NCI-H2227 treated with DMSO at 0.1 percent for 48 hours (cell line): Measurements from ENCODE around the gene PLA2R1.
A peak's percentile ranks its signal among the peaks of the same experiment; 100 is the strongest.

Source experiments
- DNase-seq: peaks from one replicate; lab custom pipeline; 2025; lab: John Stamatoyannopoulos, UW

The PLA2R1 gene

GRCh38 chr2:159933727-159934049, 128.7 kb downstream of the PLA2R1 start:
- DNase-seq = no peak

DNA sequence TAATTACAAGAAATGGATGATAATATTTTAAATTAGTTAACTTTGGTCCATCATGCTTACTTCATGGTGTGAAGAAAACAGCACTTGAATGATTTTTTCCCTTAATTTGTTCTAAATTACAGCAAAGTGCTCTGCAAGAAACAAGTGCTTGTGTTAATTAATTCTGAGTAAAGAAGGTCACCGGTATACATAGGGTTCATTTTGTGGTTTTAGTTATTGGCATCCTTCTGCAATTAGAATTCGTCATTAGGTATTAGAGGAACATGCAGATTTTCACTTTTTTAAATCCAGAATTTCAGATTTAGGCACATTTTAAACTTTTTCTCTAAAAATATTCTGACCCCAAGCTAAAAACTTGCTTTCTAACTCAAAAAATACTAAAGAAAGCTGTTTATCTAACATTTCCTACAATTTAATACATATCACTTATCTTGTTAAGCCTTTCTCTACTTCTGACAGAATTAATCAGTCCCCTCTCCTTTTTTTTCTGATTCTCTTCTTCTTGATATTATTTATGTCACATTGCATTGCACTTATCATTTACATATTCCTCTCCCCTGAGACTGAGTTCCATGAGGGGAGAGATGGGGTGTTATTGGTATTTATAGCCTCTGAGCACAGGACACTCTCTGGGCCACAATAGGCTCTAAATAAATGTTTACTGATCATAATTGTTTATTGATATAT, 129.2 kb downstream of the PLA2R1 start:
- no peak for DNase-seq

DNA sequence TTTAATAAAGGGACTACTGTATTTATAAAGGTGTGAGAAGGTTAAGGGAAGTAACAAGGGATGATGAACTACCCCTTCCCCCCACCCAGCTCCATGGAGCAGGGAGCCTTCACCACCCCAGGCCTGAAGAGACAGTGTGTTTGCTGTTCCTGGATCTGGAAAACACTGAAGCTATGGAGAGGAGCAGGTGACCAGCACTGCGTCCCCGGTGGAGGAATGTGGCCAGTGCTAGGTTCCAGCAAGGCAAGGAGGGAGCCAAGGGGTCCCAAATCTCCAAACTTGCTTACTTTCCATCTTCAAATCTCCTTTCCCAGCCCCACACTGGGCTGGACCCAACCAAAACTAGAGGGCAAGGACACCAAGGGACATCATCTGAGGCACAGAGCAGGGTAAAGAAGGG, 135.7 kb downstream of the PLA2R1 start:
- no peak for DNase-seq

- peak; percentile 93 for DNase-seq
Observed at GRCh38 chr2:159925975-159926374, 136.4 kb downstream of the PLA2R1 start.

DNA sequence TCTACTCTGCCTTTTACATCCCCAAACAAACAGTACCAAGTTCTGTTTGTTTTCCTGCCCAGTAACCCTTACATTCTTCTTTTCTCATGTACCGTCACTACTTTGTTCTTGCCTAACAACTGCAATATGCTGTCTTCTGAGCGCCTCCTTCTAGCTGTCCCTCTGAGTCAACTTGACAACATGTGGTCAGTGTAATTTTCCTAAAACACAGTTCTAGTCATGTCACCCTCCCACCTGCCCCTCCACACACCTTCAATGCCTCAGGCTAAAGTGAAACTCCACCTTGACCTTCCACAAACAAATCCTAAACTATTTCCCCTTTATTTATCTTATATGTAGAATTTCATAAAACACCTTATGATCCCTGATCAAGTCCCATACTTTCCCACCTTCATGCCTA, 139.9 kb downstream of the PLA2R1 start:
- no peak for DNase-seq

GRCh38 chr2:159921752-159922404, 140.5 kb downstream of the PLA2R1 start:
- no peak for DNase-seq

DNA sequence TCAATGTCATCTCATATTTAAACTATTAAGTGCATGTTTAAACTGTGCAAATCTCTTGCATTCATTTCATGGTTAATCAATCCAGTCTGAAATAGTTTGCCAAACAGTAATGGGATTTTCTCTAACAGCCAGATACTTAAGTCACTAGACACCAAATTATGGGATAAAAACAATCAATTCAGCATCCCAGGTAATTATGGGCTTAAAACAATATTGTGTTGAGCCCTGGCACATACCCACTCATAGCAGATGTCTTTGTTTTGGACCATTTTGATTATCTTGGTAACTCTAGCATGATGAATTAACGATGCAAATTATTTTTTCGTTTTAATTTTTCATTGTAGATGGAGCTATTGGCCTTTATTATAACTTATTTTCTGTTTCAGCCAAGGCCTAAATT, 145.9 kb downstream of the PLA2R1 start:
- no peak for DNase-seq

DNA sequence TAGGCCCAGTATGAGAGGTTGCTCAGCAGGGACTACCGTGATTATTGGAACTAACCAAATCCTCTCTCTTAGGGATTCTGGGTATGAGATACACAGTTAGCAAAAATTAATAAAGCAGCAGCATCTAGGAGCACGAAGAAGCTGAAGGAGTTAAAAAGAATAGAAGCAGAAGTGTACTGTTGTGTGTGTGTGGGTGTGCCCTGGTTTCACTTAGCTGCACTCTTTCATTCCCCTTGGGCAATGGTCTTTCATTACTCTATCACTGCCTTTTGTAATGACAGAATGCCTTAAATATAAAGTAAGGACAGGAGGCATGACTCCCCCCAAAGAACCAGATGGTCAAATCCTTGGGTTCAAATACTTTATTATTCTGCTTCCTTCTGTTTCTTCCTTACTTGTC, 148.5 kb downstream of the PLA2R1 start:
- no peak for DNase-seq

- no peak for DNase-seq
Observed at GRCh38 chr2:159912580-159912979, 149.8 kb downstream of the PLA2R1 start.

DNA sequence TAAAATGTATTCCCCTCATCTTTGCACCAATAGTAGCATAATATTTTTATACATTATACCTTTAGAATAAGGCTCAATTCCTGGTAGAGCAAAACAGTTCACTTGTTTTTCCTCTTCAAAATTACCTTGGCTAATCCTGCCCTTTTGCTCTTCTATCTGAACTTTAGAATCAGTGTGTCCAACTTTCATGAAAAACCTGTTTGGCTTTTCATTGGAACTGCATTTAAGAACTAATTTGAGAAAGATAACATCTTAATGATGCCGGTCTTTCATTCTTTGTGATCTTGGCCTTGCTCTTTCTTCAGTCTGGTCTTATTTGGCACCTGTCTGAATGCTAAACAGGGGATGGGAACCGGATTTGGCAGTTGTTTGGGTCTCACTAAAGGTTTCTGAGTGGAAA, 151.5 kb downstream of the PLA2R1 start:
- no peak for DNase-seq

- DNase-seq = no peak
Observed at GRCh38 chr2:159908623-159909022, 153.8 kb downstream of the PLA2R1 start.

DNA sequence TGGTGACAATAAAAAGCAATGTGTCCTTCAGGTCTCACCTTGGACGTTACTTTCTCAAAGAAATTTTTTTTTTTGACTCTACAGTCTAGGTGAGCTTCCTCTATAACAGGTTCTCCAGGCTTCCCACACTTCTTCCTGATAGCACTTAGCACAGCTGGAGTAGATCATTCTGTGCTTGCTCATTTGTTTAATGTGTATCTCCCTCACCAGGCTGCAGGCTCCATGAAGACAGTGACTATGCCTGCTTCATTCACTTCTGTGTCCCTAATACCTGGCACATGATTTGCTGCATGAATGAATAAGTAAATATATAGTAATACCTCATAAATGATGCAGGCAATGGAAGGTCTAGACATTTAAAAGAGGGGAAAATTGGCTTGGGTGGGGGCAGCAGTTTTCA, 154.5 kb downstream of the PLA2R1 start:
- DNase-seq = no peak

DNA sequence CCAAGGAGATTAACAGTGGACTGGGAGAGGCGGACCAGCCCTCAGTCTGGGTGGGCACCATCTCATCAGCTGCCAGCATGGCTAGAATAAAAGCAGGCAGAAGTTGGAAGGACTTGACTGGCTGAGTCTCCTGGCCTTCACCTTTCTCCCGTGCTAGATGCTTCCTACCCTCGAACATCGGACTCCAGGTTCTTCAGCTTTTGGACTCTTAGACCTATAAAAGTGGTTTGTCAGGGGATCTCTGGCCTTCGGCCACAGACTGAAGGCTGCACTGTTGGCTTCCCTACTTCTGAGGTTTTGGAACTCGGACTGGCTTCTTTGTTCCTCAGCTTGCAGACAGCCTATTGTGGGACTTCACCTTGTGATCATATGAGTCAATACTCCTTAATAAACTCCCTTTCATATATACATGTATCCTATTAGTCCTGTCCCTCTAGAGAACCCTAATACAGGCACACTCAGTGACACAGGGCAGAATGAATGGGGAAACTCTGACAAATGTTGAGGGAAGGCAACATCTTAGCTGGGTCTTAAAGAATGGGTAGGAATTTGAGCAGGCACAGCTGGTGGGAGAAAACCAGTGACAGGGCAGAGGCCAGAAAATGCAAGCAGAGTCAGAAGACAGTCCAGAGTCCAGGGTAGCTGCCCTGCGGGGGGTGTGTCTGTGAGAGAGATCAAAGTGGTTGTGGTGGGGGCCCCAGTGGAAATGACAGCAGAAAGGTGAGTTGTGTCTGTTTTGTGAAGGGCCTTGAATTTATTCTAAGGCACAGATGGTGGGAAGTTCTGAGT, 156.3 kb downstream of the PLA2R1 start:
- DNase-seq = no peak

GRCh38 chr2:159904959-159905305, 157.5 kb downstream of the PLA2R1 start:
- peak; percentile 48 for DNase-seq

DNA sequence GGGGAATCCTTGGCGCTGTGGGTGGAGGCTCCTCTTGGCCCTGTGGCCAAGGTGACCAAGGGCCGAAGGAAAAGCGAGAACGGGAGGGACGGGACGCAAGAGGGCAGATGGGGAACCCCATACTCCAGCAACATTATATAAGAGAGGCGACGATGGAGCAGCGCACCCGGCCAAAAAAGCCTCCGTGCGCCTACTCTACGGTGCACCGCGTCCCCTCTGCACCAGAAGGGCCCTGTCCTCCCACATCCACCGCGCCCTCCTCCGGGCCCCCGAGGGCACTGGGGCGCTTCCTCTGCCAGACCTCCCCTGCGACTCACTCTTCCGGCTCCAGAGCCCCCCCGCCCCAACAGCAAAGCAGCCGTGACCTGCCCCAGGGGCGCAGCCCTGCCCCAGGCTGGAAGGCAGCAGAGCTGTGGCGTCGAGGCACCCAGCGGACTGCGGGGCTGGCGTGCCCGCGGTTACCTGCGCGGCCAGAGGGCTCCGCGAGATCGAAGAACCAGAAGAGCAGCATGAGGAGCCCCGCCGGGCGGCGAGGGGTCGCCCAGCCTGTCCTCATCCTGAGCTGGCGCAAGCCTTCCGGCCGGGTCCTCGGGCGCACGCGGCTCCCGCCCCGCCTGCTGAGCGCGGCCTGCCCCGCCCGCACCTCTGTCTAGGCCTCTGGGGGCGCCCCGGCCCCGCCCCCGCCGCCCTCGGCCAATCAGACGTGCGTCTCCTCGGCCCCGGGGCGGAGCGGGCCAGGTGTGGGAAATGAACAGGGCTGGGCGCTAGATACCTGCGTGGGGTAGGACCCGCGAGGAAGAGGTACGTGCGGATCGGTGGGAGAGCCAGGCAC, 158.1 kb downstream of the PLA2R1 start, which contains the start of gene LY75:
LY75 (minus strand) TSS at position 630 of the 832 bp plus-strand sequence.
- DNase-seq = peak; percentile 48

DNA sequence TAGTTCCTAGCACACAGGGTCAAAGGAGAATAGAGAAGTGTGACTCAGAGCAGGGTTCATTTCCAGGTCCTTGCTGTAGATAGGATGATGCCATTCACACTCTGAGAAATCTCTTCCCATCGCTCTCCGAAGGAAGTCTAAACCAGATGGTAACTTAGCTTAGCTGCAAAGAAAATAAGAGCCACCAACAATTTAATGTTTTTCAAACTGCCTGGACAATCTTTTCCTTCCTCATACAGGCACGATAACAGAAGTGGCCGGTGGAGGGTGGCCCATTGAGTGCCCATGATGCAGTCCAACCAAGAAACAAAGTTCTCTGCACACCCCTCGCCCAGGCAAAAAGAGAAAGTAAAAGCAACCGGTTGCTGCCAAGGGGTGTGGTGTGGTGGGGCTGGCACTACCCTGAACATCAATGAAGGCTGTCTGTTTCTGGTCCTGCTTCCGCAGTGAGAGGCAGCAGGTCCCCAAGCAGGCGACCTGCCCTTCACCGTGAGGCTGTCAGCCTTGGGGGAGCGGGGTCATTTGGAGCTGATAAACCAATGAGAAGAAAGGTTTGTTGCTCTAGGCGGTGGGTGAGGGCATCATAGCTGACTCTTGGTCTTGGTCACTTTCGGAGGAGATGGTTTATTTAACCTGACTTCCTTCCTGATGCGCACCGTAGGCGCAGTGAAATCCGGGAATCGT, 158.8 kb downstream of the PLA2R1 start:
- no peak for DNase-seq

- no peak for DNase-seq
Observed at GRCh38 chr2:159902722-159903121, 159.7 kb downstream of the PLA2R1 start.

GRCh38 chr2:159900343-159900742, 162.1 kb downstream of the PLA2R1 start:
- DNase-seq = no peak

DNA sequence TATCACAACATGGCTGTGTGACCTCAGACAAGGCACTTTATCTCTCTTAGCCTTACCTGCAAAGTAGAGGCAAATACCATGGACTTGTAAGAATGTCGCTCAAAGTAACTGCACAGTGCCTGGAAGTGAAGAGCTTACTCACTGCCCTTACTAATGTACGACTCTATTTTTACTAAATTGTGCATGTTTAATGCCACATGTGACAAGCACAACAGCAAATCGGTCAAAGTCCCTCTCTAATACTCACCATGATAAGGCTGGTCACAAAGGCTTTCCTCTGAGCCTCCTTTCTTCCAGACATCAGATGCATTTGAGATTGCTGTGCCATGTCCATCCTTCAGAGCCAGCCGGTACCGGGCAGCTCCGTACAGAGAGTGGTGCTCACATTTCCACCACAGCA, 164.0 kb downstream of the PLA2R1 start:
- DNase-seq = no peak

- DNase-seq = no peak
Observed at GRCh38 chr2:159897720-159898119, 164.7 kb downstream of the PLA2R1 start.

DNA sequence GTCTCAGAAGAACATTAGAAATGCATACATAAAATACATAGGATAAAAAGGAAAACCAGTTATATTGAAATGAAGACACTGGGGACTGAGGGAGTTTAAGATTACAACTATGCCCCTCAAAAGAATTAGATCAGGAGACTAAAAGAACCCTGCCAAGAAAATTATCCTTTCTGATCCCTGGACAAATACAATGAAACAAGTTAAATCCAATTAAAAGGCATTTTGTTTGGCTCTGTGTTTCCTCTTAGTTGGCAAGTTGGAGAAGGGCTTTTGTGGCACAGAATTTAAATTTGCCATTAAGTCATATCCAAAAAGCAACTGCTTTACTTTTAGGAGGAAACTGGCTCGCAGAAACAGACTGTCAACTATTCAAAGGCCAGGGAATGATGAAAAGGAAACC, 165.3 kb downstream of the PLA2R1 start:
- DNase-seq = no peak
